GM18505 (cell line): ENCODE results near the gene ARHGAP10.
"Not testable (repeated sequence)": the region's sequence is repeated elsewhere in the genome, so short reads cannot be mapped to it uniquely, and the experiment has no call there.

Experiments used
- ATAC-seq: cut with Tn5 transposase; IDR thresholded peaks from one replicate; pipeline ENCODE4 v1.9.1; 2021; ENCODE audit not compliant: unreplicated experiment
- POLR2A ChIP-seq: IDR thresholded peaks from 4 replicates; pipeline ENCODE4 v1.6.1; 2011; ENCODE audit warnings: borderline replicate concordance; ENCODE audit not compliant: insufficient read depth, insufficient read length; ENCODE audit errors: extremely low read depth

Gene ARHGAP10

DNA sequence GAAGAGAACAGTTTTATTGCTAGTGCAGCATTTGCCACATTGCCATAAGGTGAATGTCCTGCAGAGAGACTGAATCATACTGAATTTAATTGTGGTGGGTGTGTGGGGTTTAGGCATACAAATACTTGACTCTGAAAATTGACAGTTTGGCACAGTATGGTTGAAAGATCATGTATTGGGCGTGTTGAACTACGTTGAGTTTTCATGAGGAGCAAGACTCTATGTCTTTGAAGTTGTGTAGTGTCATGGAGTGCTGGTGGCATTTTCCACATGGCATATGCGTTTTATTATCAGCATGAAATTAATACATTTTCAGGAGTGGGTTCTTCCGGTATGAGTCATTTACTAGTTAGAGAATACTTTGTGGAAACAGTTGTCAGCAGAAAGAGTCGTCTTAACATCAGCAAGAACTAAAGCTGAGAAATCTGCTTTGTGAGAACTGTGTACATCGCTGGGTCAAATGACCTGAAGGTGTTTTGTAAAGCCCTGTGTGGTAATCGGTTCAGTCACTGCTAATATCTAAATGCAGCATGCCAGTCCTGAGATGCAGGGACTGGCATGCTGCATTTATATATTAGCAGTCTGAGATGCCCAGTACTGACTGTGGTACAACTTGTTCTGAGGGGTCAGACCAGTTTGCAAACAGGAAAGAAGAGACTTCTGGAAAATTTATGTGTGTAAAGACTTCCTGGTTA, 50.3 kb downstream of the ARHGAP10 start:
- TF ChIP-seq POLR2A, result no peak
- no peak for ATAC-seq

DNA sequence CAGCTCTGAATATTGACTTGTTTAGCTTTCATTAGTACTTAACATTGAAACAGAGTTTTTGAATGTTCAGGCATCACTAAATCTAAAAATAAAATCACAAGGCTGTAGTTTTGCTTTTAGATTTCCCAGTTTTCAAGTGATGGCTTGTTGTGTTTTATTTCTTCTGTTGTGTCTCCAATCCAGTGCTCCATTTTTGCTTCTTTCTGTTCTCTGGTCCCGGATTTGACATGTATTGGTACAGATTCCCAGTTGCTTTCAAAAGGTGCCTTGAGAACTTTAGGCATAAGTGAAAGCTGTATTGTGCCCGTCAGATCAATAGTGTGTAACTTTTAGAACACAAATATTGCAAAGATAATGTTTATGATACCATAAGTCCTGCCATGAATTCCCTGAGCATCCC, 53.2 kb downstream of the ARHGAP10 start:
- no peak for ATAC-seq
- no peak for TF ChIP-seq POLR2A

DNA sequence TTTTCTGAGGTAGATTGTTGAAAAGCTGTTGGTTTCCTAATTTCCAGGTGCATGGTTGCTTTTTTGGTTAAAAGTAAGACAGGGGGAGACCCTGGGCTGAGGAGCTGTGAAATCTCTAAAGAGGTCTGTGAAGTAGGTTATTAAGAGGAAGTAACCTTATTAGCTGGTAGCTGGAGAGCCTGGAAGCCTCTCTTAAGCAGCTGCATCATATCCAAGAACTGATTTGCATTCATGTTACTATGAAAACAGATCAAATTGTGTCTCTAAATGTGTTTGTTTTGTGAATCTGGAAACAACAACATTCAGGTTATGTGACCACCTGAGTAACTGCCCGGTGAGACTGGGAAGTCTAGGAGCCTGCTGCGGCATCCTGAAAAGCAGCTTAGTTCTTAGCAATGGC, 54.1 kb downstream of the ARHGAP10 start:
- TF ChIP-seq POLR2A, result no peak
- ATAC-seq, result peak; percentile 94

DNA sequence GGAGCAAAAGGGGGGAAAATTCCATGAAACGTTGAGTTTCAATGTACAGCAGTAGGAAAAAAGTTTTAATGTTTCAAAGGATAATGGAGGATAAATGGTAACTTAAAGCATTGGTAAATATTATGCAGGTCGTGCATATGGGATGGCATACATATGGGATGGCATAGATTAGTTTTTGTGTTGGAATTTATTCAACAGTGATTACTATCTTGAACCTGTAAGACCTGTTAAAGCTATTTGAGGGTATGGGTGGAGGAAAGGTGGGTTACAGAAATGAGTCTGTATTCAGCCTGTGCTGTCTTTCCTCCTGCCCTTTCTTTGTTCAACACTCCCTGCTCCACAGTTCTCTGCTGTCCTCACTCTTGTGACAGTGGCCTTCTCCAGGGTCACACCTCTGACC, 54.6 kb downstream of the ARHGAP10 start:
- no peak for TF ChIP-seq POLR2A
- ATAC-seq, result no peak

DNA sequence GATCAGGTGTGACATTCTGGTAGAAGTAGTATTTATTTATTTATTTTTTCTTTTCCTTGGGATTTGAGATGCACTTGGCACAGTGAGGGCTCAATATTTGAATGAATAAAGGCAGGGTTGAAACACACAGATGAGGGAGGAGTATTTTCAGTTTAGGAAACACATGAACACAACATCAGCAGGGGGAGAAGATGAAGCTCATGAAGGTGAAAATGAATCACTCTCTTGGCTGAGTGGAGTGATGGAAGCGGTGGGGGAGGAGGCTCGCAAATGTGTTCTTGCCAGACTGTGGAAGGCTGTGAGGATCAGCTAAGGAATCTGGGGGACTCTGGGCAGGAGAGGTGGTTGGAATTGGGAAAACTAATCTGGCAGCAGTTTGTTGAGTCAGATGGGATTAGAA, 55.3 kb downstream of the ARHGAP10 start:
- TF ChIP-seq POLR2A, result no peak
- no peak for ATAC-seq

DNA sequence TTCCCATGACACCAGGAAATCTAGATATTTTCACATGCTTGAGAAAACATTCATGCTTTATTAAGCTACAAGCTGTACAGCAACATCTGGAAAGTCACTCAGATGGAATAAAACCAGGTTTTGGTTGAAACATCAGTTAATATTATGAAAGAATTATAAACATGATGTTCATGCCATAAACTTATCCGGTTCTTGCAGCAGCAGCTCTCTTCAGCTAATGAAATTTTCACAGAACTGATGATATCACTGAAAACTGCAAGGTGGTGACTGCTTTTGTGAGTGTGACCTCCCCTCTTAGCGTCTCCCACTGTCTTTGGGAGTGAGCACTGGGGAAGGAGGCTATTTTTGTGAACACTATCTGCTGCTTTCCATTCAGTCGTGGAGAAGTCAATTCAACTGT, 56.9 kb downstream of the ARHGAP10 start:
- ATAC-seq, result no peak
- no peak for TF ChIP-seq POLR2A

DNA sequence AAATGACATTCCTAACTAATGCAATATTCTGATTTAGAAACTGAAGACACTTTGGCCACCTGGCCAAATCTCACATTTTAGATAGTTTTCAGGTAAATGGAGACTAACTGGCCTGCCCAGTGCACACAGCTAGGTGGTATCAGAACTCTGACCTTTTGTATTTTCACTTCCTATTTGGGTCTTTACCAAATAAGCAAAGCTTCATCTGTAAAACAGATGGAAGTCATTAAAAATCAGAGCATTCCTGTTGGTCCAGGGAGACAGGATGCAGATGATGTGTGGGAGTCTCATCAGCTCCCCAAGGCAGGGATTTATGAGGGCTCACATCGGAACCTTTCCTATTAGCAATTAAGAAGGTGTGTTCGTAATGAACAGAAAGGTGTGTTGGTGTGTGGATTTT, 57.7 kb downstream of the ARHGAP10 start:
- ATAC-seq, result no peak
- TF ChIP-seq POLR2A, result no peak

DNA sequence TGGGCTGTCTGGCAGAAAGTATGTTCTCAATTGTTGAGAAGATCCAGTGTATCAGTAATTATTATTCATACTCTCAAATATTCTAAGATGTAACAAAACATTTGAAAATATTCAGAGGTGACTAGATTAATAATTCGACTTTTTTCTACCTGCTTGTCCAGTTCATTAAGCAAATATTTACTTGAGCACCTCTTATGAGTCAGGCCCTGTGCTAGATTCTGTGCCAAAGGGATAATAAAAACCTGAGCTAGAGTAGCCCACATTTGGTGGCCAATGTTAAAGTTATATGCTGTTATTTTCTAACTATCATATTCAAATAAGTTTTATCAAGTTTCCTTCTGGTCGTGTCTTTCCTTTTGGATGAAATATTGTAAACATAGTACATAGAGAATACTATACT, 58.5 kb downstream of the ARHGAP10 start:
- no peak for ATAC-seq
- TF ChIP-seq POLR2A, result no peak

DNA sequence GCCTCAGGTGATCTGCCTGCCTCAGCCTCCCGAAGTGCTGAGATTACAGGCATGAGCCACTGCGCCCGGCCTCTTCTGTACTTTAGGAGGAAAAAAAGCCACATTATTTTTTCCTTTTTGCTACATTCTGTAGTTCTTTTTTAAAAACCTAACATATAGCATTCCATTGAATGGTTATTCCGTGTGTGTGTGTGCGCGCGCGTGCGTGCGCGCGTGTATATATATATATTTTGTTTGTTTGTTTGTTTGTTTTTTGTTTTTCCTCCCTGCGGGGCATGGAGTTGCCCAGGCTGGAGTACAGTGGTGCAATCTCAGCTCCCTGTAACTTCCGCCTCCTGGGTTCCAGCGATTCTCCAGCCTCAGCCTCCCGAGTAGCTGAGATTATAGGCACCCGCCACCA, 59.5 kb downstream of the ARHGAP10 start:
- no peak for TF ChIP-seq POLR2A
- no peak for ATAC-seq

DNA sequence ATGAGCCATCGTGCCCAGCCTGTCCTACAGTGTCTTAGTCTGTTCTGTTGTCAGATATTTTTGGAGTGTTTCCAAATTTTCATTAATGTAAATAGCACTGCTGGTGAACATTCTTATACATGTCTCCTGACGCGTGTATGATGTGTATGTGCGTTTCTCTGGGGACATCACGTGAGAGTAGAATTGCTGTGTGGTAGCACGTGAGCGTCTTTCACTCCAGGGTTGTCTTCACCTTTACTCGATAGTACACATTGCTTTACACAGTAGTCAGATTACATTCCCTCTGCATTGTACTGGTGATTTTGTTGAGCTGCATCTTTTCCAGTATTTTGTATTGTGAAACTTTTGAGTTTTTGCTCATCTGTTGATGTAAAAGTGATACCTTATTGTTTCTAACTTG, 60.0 kb downstream of the ARHGAP10 start:
- TF ChIP-seq POLR2A, result no peak
- ATAC-seq, result no peak

DNA sequence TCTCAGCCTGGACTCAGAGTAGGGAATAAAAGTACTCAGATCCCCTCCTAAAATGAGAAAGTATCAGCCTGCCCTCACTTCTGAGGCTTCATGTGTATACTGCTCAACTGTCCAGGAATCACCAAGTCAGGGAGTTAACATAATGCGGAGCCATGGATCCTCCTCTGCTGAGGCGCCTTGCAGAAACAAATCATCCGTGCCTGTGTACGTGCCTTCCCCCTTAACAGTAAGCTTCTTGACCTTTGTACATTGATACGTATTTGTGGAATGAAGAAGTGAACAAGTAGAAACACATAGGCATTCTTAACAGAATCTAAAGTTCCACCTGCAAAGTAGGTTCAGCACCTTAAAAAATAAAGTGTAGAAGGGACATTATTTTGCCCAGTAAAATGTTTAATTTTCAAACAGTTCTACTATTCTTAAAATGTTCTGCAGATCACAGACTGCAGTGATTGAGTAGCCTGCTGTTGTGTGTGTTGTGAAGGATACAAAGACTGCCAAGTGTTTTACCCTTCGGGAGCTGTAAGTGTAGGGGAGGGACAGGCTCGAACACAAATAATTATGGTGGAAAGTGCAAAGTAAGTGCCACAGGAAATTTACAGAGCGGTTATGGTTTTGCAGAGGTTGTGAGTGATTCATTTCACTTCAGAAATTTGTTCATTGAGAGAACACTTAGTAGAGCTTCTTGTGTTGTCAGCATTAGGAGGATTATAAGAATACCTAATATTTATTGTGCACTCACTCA, 61.9 kb downstream of the ARHGAP10 start:
- TF ChIP-seq POLR2A, result no peak
- peak; percentile 40 for ATAC-seq

DNA sequence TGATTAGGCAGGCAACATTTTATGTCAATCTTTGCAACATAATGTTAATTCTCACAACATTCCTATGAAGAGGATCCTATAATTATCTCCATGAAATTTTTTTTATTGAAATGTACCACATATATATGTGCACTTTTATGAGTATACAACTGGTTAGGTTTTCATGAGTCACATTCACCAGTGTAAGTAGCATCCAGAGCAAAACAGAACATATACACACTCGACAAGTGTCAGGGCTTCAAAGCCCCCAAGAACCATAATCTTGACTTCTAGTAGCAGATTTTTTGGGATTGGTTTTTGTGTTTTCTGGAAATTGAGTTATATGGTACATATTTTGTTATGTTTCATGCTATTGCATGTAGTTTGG, 62.4 kb downstream of the ARHGAP10 start:
- no peak for TF ChIP-seq POLR2A
- peak; percentile 10 for ATAC-seq

DNA sequence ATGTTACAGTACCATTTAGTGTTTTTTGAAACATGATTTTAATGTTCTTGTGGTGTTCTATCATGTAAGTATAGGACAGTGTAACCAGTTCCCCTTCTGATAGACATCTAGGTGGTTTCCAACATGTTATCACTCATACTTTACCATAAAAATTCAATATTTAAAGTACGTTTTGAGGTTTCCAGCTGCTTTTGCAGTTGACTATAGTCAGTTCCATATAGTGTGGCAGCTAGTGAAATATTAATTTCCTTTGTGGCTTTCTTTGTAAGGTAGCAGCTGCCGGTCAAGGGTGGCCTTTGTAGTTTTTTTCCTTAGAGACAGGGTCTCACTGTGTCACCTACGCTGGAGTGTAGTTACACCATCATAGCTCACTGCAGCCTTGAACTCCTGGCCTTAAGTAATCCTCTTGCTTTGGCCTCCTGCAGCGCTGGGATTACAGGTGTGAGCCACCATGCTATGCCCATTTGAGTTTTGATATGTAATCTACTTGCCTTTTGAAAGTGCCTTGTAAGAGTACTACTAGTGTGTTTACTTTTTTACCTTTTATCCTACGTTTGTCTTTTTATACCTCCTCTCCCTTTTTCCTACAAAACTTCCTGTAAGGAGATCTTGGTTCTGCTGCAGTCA, 63.0 kb downstream of the ARHGAP10 start:
- no peak for TF ChIP-seq POLR2A
- peak; percentile 60 for ATAC-seq

DNA sequence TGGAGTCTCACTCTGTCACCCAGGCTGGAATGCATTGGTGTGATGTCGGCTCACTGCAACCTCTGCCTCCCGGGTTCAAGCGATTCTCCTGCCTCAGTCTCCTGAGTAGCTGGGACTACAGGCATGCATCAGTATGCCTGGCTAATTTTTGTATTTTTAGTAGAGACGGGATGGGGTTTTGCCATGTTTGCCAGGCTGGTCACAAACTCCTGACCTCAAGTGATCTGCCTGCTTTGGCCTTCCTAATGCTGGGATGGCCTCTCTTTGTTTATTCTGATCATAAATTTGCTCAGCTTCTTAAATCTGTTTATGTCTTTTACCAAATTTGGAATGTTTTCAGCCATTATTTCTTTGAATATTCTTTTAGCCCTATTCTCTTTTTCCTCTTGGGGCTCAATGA, 67.2 kb downstream of the ARHGAP10 start:
- not testable (repeated sequence) for ATAC-seq
